OCI-LY3 (cell line): Measurements from ENCODE around the gene PODXL.

ENCODE experiments used
- H2AFZ ChIP-seq: fragments of 200-600, 300-600 bp; shearing (Covaris generic); 2 replicates; pipeline ENCODE4 v1.6.0; 2014; ENCODE audit warnings: antibody characterized with exemption, low read depth, low read length
- H3K27ac ChIP-seq: fragments of 200-600, 300-600 bp; sonication (generic); 2 replicates; pipeline ENCODE4 v1.5.1; 2014; ENCODE audit warnings: mild to moderate bottlenecking, low read length, moderate library complexity, mixed read lengths
- H3K27me3 ChIP-seq: fragments of 200-600, 300-600 bp; sonication (generic); 2 replicates; pipeline ENCODE4 v1.6.1; 2014; ENCODE audit warnings: low read depth, low read length, mixed read lengths
- H3K36me3 ChIP-seq: fragments of 200-600, 300-600 bp; sonication (generic); replicated peaks from 2 replicates; pipeline ENCODE3; 2014; ENCODE audit warnings: low read depth, low read length, mixed read lengths
- H3K4me1 ChIP-seq: fragments of 300-600, 200-600 bp; sonication (generic); 2 replicates; pipeline ENCODE4 v1.6.1; 2014; ENCODE audit warnings: low read length, mixed read lengths
- H3K4me2 ChIP-seq: fragments of 200-600, 300-600 bp; sonication (generic); 2 replicates; pipeline ENCODE4 v1.6.1; 2014; ENCODE audit warnings: low read length, mixed read lengths
- H3K4me3 ChIP-seq: fragments of 300-600, 200-600 bp; sonication (generic); 2 replicates; pipeline ENCODE4 v1.5.1; 2014; ENCODE audit warnings: antibody characterized with exemption, mild to moderate bottlenecking, low read length, moderate library complexity
- H3K79me2 ChIP-seq: fragments of 300-600, 200-600 bp; shearing (Covaris generic); 2 replicates; pipeline ENCODE4 v1.6.1; 2014; ENCODE audit warnings: mild to moderate bottlenecking, low read length, mixed read lengths
- H3K9ac ChIP-seq: fragments of 300-600, 200-600 bp; shearing (Covaris generic); 2 replicates; pipeline ENCODE4 v1.6.0; 2014; ENCODE audit warnings: mild to moderate bottlenecking, low read length, moderate library complexity
- H3K9me3 ChIP-seq: fragments of 200-600, 300-600 bp; shearing (Covaris generic); 2 replicates; pipeline ENCODE4 v1.6.1; 2014; ENCODE audit warnings: low read length, mixed read lengths; ENCODE audit not compliant: insufficient read depth
- H4K20me1 ChIP-seq: fragments of 200-600, 300-600 bp; sonication (generic); 2 replicates; pipeline ENCODE4 v1.6.1; 2016; ENCODE audit warnings: low read length, mixed read lengths; ENCODE audit not compliant: insufficient read depth
- EZH2phosphoT487 ChIP-seq: fragments of 200-600 bp; shearing (Covaris generic); IDR thresholded peaks from 2 replicates; pipeline ENCODE4 v1.6.1; 2018; ENCODE audit warnings: antibody characterized with exemption, mixed run types, low read depth
- TF ChIP-seq, protein P1 (sequence below): fragments of 200-600, 300-600 bp; sonication (generic); IDR thresholded peaks from 2 replicates; pipeline ENCODE4 v1.5.1; 2014; ENCODE audit warnings: antibody characterized with exemption, low read length, low read depth

The PODXL gene

DNA sequence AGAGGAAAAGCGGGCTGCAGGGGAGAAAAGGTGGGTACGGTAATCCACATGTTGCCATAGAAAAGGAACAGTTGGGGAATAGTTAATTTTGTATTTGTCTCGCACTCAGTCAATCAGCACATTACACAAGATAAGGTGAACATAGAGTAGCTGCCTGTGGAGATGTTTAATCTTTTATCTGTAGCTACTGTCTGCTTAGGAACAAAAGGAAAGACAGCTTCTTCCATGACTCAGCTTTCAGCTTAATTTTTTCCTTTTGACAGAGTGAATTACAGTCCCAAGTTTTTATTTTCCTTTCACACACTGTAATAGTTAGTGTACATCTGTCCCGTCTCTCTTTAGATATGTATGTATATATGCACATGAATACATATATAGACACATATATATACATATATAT is 39.3 kb upstream of the PODXL start:
- no peaks in the 10 kb centered on the region for H3K9me3 ChIP-seq
- H2AFZ ChIP-seq, result no peak overlapping the region
- H3K79me2 ChIP-seq, result no peaks in the 10 kb centered on the region
- no peaks in the 10 kb centered on the region for H4K20me1 ChIP-seq
- peaks cover 5% of the 10 kb centered on the region; the same call in 1 of the 2 replicates for H3K27me3 ChIP-seq
- no peak overlapping the region for H3K9ac ChIP-seq
- no peaks in the 10 kb centered on the region for H3K4me1 ChIP-seq
- no peak overlapping the region for H3K27ac ChIP-seq
- TF ChIP-seq EZH2phosphoT487, result no peak
- TF ChIP-seq, protein P1, sequence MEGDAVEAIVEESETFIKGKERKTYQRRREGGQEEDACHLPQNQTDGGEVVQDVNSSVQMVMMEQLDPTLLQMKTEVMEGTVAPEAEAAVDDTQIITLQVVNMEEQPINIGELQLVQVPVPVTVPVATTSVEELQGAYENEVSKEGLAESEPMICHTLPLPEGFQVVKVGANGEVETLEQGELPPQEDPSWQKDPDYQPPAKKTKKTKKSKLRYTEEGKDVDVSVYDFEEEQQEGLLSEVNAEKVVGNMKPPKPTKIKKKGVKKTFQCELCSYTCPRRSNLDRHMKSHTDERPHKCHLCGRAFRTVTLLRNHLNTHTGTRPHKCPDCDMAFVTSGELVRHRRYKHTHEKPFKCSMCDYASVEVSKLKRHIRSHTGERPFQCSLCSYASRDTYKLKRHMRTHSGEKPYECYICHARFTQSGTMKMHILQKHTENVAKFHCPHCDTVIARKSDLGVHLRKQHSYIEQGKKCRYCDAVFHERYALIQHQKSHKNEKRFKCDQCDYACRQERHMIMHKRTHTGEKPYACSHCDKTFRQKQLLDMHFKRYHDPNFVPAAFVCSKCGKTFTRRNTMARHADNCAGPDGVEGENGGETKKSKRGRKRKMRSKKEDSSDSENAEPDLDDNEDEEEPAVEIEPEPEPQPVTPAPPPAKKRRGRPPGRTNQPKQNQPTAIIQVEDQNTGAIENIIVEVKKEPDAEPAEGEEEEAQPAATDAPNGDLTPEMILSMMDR, result no peak
- no peaks in the 10 kb centered on the region for H3K36me3 ChIP-seq
- H3K4me3 ChIP-seq, result no peak overlapping the region
- no peak overlapping the region for H3K4me2 ChIP-seq

DNA sequence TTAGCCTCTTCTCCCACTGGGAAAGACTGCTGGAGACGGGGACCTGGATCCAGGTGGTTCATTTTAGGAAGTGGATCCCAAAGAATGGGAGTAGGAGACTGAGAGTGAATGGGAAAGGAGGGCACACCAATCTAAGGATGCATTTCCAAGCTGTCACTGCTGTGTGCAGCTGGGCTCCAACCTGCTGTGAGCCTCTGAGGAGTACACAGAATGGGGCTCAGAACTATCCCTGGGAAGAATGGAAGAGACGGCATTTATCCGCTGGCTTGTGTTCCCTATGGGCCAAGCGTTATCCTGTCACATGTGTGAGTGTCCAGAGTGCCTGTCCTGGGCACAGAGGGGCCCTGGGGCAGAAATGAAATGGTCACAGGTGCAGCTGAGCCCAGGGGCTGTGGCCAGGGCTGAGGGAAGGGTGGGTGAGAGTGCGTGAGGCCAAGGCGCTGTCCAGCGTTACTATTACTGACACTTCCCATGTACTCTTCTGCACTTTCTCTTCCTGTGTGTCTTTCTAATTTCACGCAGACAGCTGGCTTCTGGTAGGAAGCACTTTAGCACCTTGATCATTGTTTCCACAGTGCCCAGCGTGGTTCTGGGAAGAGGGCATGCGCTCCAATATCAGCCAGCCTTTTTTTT is 35.4 kb upstream of the PODXL start:
- H3K4me2 ChIP-seq, result no peak overlapping the region
- no peak overlapping the region for H3K4me3 ChIP-seq
- H3K9me3 ChIP-seq, result no peaks in the 10 kb centered on the region
- no peak overlapping the region for H2AFZ ChIP-seq
- no peak overlapping the region for H3K27ac ChIP-seq
- H3K4me1 ChIP-seq, result no peaks in the 10 kb centered on the region
- no peaks in the 10 kb centered on the region for H4K20me1 ChIP-seq
- no peaks in the 10 kb centered on the region for H3K36me3 ChIP-seq
- H3K27me3 ChIP-seq, result peaks cover 9% of the 10 kb centered on the region; the same call in 1 of the 2 replicates
- H3K9ac ChIP-seq, result no peak overlapping the region
- TF ChIP-seq EZH2phosphoT487, result no peak
- TF ChIP-seq, protein P1, result no peak
- H3K79me2 ChIP-seq, result no peaks in the 10 kb centered on the region

DNA sequence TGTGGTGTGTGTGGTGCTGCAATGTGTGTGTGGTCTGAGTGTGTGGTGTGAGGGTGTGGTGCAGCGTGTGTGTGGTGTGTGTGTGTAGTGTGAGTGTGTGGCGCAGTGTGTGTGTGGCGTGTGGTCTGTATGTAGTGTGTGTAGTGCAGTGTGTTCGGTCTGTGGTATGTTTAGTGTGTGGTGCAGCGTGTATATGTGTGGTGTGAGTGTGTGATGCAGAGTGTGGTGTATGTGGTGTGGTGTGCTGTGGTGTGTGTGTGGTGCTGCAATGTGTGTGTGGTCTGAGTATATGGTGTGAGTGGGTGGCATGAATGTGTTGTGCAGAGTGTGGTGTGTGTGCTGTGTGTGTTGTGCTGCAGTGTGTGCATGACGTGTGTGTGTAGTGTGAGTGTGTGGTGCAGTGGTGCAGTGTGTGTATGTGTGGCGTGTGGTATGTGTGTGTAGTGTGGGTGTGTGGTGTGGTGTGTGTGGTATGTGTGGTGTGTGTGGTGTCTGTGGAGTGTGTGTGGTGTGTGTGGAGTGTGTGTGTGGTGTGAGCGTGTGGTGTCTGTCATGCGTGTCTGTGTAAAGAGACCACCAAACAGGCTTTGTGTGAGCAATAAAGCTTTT is 31.0 kb upstream of the PODXL start:
- Histone ChIP-seq H3K4me3 (no peak overlapping the region), H3K4me2 (no peak overlapping the region), H4K20me1 (no peaks in the 10 kb centered on the region), H3K9ac (no peak overlapping the region), H3K4me1 (no peaks in the 10 kb centered on the region), H2AFZ (no peak overlapping the region), H3K27ac (no peak overlapping the region), H3K36me3 (no peaks in the 10 kb centered on the region), H3K27me3 (peaks cover 9% of the 10 kb centered on the region; the same call in 1 of the 2 replicates), H3K79me2 (no peaks in the 10 kb centered on the region), H3K9me3 (no peaks in the 10 kb centered on the region)
- no peak for TF ChIP-seq EZH2phosphoT487
- TF ChIP-seq, protein P1, result no peak

DNA sequence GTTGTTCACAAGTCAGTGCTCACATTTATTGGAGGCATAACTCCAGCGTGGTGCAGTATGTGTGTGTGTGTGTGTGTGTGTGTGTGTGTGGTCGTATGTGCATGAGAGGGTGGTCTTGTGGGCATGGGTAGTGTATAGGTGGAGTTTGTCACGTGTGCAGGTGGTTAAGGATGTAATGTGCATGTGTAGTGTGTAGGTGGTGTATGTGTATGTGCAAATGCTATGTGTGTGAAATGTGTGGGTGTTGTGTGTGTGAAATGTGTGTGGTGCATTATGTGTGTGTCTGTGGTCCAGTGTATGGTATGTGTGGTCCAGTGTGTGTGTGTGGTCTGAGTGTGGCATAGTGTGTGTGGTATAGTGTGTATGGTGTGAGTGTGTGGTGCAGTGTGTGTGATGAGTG is 30.3 kb upstream of the PODXL start:
- H3K36me3 ChIP-seq, result no peaks in the 10 kb centered on the region
- no peak overlapping the region for H3K4me3 ChIP-seq
- H2AFZ ChIP-seq, result no peak overlapping the region
- H3K9me3 ChIP-seq, result no peaks in the 10 kb centered on the region
- H4K20me1 ChIP-seq, result no peaks in the 10 kb centered on the region
- H3K27ac ChIP-seq, result no peak overlapping the region
- H3K4me2 ChIP-seq, result no peak overlapping the region
- no peaks in the 10 kb centered on the region for H3K79me2 ChIP-seq
- TF ChIP-seq, protein P1, result no peak
- no peak for TF ChIP-seq EZH2phosphoT487
- H3K4me1 ChIP-seq, result no peaks in the 10 kb centered on the region
- peaks cover 9% of the 10 kb centered on the region; the same call in 1 of the 2 replicates for H3K27me3 ChIP-seq
- no peak overlapping the region for H3K9ac ChIP-seq
